Hepatocyte (in vitro differentiated cells): ENCODE measurements around the gene TMEM270.
"Not testable (repeated sequence)": the region's sequence is repeated elsewhere in the genome, so short reads cannot be mapped to it uniquely, and the experiment has no call there.

Source experiments
- EZH2 ChIP-seq: fragments of 200-600 bp; sonication (generic); IDR thresholded peaks from 2 replicates; pipeline ENCODE4 v1.6.1; 2016; ENCODE audit warnings: antibody characterized with exemption, mild to moderate bottlenecking, borderline replicate concordance
- TF ChIP-seq, protein P1 (sequence below): fragments of 200-600 bp; sonication (generic); IDR thresholded peaks from 2 replicates; pipeline ENCODE4 v1.5.1; 2016; ENCODE audit warnings: antibody characterized with exemption, mild to moderate bottlenecking; ENCODE audit not compliant: poor library complexity

DNA sequence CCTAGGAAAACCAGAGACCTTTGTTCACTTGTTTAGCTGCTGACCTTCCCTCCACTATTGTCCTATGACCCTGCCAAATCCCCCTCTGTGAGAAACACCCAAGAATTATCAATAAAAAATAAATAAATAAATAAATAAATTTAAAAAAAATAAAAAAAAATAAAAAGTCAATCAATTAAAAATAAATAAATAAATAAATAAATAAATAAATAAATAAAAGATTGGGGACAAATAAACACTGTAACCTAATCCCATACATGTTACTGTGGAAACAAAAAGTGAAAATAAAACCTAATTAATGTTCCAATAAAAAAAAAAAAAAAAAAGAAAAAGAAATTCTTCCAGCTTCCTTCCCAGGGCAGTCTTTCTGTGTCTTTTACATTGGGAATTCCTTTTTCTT, 23.8 kb upstream of the TMEM270 start:
- TF ChIP-seq EZH2, result not testable (repeated sequence)
- TF ChIP-seq, protein P1, sequence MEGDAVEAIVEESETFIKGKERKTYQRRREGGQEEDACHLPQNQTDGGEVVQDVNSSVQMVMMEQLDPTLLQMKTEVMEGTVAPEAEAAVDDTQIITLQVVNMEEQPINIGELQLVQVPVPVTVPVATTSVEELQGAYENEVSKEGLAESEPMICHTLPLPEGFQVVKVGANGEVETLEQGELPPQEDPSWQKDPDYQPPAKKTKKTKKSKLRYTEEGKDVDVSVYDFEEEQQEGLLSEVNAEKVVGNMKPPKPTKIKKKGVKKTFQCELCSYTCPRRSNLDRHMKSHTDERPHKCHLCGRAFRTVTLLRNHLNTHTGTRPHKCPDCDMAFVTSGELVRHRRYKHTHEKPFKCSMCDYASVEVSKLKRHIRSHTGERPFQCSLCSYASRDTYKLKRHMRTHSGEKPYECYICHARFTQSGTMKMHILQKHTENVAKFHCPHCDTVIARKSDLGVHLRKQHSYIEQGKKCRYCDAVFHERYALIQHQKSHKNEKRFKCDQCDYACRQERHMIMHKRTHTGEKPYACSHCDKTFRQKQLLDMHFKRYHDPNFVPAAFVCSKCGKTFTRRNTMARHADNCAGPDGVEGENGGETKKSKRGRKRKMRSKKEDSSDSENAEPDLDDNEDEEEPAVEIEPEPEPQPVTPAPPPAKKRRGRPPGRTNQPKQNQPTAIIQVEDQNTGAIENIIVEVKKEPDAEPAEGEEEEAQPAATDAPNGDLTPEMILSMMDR, result not testable (repeated sequence)
